Measurements from ENCODE around the gene GP1BA.

DNA sequence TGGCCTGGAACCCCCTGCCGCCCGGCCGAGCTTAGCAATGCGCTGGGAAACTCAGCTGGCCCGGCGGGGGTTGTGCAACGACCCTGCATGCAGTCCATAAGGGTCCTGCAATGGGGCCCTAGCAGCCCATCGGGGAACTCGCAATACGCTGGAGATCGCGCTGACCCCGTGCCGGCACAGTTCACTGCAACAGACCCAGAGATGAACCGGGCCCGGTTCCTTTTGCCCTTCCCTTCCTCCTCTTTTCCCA, 7.4 kb downstream of the GP1BA start:
- TF ChIP-seq, protein P1, sequence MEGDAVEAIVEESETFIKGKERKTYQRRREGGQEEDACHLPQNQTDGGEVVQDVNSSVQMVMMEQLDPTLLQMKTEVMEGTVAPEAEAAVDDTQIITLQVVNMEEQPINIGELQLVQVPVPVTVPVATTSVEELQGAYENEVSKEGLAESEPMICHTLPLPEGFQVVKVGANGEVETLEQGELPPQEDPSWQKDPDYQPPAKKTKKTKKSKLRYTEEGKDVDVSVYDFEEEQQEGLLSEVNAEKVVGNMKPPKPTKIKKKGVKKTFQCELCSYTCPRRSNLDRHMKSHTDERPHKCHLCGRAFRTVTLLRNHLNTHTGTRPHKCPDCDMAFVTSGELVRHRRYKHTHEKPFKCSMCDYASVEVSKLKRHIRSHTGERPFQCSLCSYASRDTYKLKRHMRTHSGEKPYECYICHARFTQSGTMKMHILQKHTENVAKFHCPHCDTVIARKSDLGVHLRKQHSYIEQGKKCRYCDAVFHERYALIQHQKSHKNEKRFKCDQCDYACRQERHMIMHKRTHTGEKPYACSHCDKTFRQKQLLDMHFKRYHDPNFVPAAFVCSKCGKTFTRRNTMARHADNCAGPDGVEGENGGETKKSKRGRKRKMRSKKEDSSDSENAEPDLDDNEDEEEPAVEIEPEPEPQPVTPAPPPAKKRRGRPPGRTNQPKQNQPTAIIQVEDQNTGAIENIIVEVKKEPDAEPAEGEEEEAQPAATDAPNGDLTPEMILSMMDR (IDR thresholded peaks at IDR 0.05), result no peak
- TF ChIP-seq POLR2A (IDR thresholded peaks at IDR 0.05), result no peak
